DND-41 (cell line): ENCODE measurements around the gene TAF9.

Source experiments
- ATAC-seq: fragments of 200-7000 bp; cut with Tn5 transposase; 3 replicates; pipeline ENCODE4 v1.9.1; 2021; ENCODE audit warnings: low read depth; ENCODE audit not compliant: insufficient read depth
- DNase-seq: peaks from one replicate; pipeline ENCODE4 v3.0.0-alpha.2; 2020
- H2AFZ ChIP-seq: 2 replicates; pipeline ENCODE4 v1.6.0; 2012; ENCODE audit warnings: low read depth, low read length
- H3K27ac ChIP-seq: 2 replicates; pipeline ENCODE4 v1.5.1; 2012; ENCODE audit warnings: low read length, inconsistent platforms
- H3K27me3 ChIP-seq: fragments of 200-600 bp; sonication (generic); 2 replicates; pipeline ENCODE4 v1.6.0; 2012; ENCODE audit warnings: low read length, mild to moderate bottlenecking, inconsistent platforms; ENCODE audit not compliant: insufficient read depth, poor library complexity
- H3K36me3 ChIP-seq: 2 replicates; pipeline ENCODE4 v1.5.1; 2012; ENCODE audit warnings: low read length, inconsistent platforms; ENCODE audit not compliant: insufficient read depth
- H3K4me1 ChIP-seq: 2 replicates; pipeline ENCODE4 v1.5.1; 2012; ENCODE audit warnings: mild to moderate bottlenecking, low read length; ENCODE audit not compliant: insufficient read depth
- H3K4me2 ChIP-seq: 2 replicates; pipeline ENCODE4 v1.6.0; 2012; ENCODE audit warnings: mild to moderate bottlenecking, moderate library complexity, low read length, inconsistent platforms; ENCODE audit not compliant: insufficient read depth
- H3K4me3 ChIP-seq, 2 experiments: fragments of 200-600 bp in 1 of 2; shearing (Covaris generic) in 1 of 2; 2 replicates each; pipeline ENCODE4 v1.5.1; 2012 to 2016; ENCODE audit warnings: inconsistent platforms in 2 of 2, low read length in 2 of 2, mild to moderate bottlenecking in 2 of 2, low read depth in 1 of 2, moderate library complexity in 1 of 2
- H3K79me2 ChIP-seq: 2 replicates; pipeline ENCODE4 v1.6.0; 2012; ENCODE audit warnings: low read length, inconsistent platforms; ENCODE audit not compliant: insufficient read depth
- H3K9ac ChIP-seq: 2 replicates; pipeline ENCODE4 v1.6.0; 2012; ENCODE audit warnings: low read depth, mild to moderate bottlenecking, inconsistent platforms, low read length, moderate library complexity
- H3K9me3 ChIP-seq: 2 replicates; pipeline ENCODE4 v1.5.1; 2012; ENCODE audit warnings: low read length, moderate library complexity, mild to moderate bottlenecking, inconsistent platforms; ENCODE audit not compliant: insufficient read depth, severe bottlenecking
- H4K20me1 ChIP-seq: 2 replicates; pipeline ENCODE4 v1.6.0; 2012; ENCODE audit warnings: low read length; ENCODE audit not compliant: insufficient read depth
- EZH2 ChIP-seq: IDR thresholded peaks from 3 replicates; pipeline ENCODE4 v1.6.1; 2012; ENCODE audit warnings: borderline replicate concordance, low read depth, mild to moderate bottlenecking, moderate library complexity, low read length, inconsistent platforms; ENCODE audit not compliant: severe bottlenecking
- TF ChIP-seq, protein P1 (sequence below): IDR thresholded peaks from 2 replicates; pipeline ENCODE4 v1.5.1; 2012; ENCODE audit warnings: borderline replicate concordance, low read length, moderate library complexity, mild to moderate bottlenecking; ENCODE audit not compliant: poor library complexity, severe bottlenecking; ENCODE audit errors: extremely low read depth

TAF9 gene

GRCh38 chr5:69416180-69416579 is 46.9 kb upstream of the TAF9 start:
- no peak for ATAC-seq

DNA sequence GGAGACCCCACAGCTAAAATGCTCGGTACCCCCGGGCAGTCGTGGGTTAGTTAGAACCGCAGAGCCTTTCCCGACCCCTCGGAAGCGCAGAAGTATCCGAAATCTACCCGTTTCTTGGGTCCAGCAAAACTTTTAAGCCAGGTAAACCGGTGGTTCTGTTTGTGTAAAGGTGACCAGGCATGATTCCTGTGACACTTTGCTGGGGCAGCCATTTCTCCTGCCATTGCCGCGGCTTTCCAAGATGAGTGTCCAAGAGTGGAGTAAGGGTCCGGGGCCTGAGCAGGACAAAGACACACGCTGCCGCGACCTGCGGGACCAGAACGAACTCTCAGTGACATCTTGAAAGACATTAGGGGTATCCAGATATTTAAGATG is 46.3 kb upstream of the TAF9 start:
- H3K4me2 ChIP-seq, result no peak overlapping the region
- no peaks in the 10 kb centered on the region for H3K9me3 ChIP-seq
- H2AFZ ChIP-seq, result no peak overlapping the region

More at GRCh38 chr5:69416180-69416579, 46.9 kb upstream of the TAF9 start:
- no peak overlapping the region for H2AFZ ChIP-seq
- H3K4me3 ChIP-seq, result no peak overlapping the region
- H3K9ac ChIP-seq, result no peak overlapping the region
- H3K4me2 ChIP-seq, result no peak overlapping the region
- H3K79me2 ChIP-seq, result no peaks in the 10 kb centered on the region
- no peaks in the 10 kb centered on the region for H3K9me3 ChIP-seq
- H3K27ac ChIP-seq, result no peak overlapping the region
- no peaks in the 10 kb centered on the region for H4K20me1 ChIP-seq
- peaks cover 29% of the 10 kb centered on the region for H3K36me3 ChIP-seq
- H3K4me1 ChIP-seq, result no peaks in the 10 kb centered on the region
- no peak for DNase-seq
- TF ChIP-seq EZH2, result no peak
- TF ChIP-seq, protein P1, sequence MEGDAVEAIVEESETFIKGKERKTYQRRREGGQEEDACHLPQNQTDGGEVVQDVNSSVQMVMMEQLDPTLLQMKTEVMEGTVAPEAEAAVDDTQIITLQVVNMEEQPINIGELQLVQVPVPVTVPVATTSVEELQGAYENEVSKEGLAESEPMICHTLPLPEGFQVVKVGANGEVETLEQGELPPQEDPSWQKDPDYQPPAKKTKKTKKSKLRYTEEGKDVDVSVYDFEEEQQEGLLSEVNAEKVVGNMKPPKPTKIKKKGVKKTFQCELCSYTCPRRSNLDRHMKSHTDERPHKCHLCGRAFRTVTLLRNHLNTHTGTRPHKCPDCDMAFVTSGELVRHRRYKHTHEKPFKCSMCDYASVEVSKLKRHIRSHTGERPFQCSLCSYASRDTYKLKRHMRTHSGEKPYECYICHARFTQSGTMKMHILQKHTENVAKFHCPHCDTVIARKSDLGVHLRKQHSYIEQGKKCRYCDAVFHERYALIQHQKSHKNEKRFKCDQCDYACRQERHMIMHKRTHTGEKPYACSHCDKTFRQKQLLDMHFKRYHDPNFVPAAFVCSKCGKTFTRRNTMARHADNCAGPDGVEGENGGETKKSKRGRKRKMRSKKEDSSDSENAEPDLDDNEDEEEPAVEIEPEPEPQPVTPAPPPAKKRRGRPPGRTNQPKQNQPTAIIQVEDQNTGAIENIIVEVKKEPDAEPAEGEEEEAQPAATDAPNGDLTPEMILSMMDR, result no peak
- no peaks in the 10 kb centered on the region for H3K27me3 ChIP-seq

GRCh38 chr5:69414885-69415583 is 45.7 kb upstream of the TAF9 start, which contains the start of gene MARVELD2:
Gene MARVELD2 (plus strand): TSS chr5:69415116. CDS start chr5:69419386, 4,270 bp downstream.
- no peaks in the 10 kb centered on the region for H3K79me2 ChIP-seq
- H3K4me3 ChIP-seq, result no peak within 1 kb of the TSS
- no peak within 1 kb of the TSS for H3K27ac ChIP-seq
- ATAC-seq (no peak), DNase-seq (no peak)
- no peaks in the 10 kb centered on the region for H3K4me1 ChIP-seq
- H3K9me3 ChIP-seq, result no peaks in the 10 kb centered on the region
- H2AFZ ChIP-seq, result no peak within 1 kb of the TSS
- peaks cover 32% of the 10 kb centered on the region for H3K36me3 ChIP-seq
- no peaks in the 10 kb centered on the region for H4K20me1 ChIP-seq
- TF ChIP-seq, protein P1, result no peak
- no peak for TF ChIP-seq EZH2
- no peaks in the 10 kb centered on the region for H3K27me3 ChIP-seq
- H3K9ac ChIP-seq, result no peak within 1 kb of the TSS
- H3K4me2 ChIP-seq, result no peak within 1 kb of the TSS

More for the DNA sequence above, 46.3 kb upstream of the TAF9 start:
- no peaks in the 10 kb centered on the region for H3K27me3 ChIP-seq
- H3K79me2 ChIP-seq, result no peaks in the 10 kb centered on the region
- DNase-seq (no peak), ATAC-seq (no peak)
- TF ChIP-seq EZH2, result no peak
- no peak overlapping the region for H3K27ac ChIP-seq
- no peak overlapping the region for H3K4me3 ChIP-seq
- no peaks in the 10 kb centered on the region for H4K20me1 ChIP-seq
- H3K9ac ChIP-seq, result no peak overlapping the region
- H3K36me3 ChIP-seq, result peaks cover 32% of the 10 kb centered on the region
- H3K4me1 ChIP-seq, result no peaks in the 10 kb centered on the region

GRCh38 chr5:69404659-69405330 is 35.5 kb upstream of the TAF9 start:
- Histone ChIP-seq H3K4me3 (no peak overlapping the region), H3K27me3 (no peaks in the 10 kb centered on the region), H2AFZ (no peak overlapping the region), H4K20me1 (no peaks in the 10 kb centered on the region), H3K36me3 (peaks cover 51% of the 10 kb centered on the region; the same call in 1 of the 2 replicates), H3K4me2 (no peak overlapping the region), H3K9me3 (no peaks in the 10 kb centered on the region), H3K9ac (no peak overlapping the region), H3K27ac (no peak overlapping the region), H3K79me2 (no peaks in the 10 kb centered on the region), H3K4me1 (no peaks in the 10 kb centered on the region)
- TF ChIP-seq, protein P1, result no peak
- TF ChIP-seq EZH2, result no peak
- ATAC-seq, result no peak
- no peak for DNase-seq
